Right atrium auricular region (tissue), 2 donors: Measurements from ENCODE around the gene LTK. TPM values are rescaled to one million over a fixed set of nuclear protein-coding genes. Genes with fewer than 3 reads are reported as not detected.

Source experiments
- DNase-seq: peaks from one replicate; pipeline ENCODE4 v3.0.0-alpha.2; 2019; ENCODE audit warnings: low spot score
- H3K27ac ChIP-seq, 2 donors: fragments of 200-600 bp; sonication (generic); 1 replicate in 1 of 2; 2 replicates in 1 of 2; pipeline ENCODE4 v1.5.1; 2016 to 2019
- H3K27me3 ChIP-seq, 2 donors: fragments of 200-600 bp; sonication (generic); one replicate each; pipeline versions ENCODE4 v1.5.1 to v1.6.0; 2017 to 2019
- H3K36me3 ChIP-seq: fragments of 200-600 bp; sonication (generic); one replicate; pipeline ENCODE4 v1.5.1; 2016
- H3K4me1 ChIP-seq, 2 donors: fragments of 200-600 bp; sonication (generic); one replicate each; pipeline versions ENCODE4 v1.5.1 to v1.6.0; 2017 to 2019
- H3K4me3 ChIP-seq, 2 donors: fragments of 200-600 bp; sonication (generic); 1 replicate in 1 of 2; 2 replicates in 1 of 2; pipeline ENCODE4 v1.5.1; 2017 to 2019; ENCODE audit warnings: mild to moderate bottlenecking in 1 of 2, moderate library complexity in 1 of 2
- H3K9me3 ChIP-seq, 2 donors: fragments of 200-600 bp; sonication (generic); one replicate each; pipeline ENCODE4 v1.5.1; 2019
- CTCF ChIP-seq, 2 donors: fragments of 200-600 bp; sonication (generic); IDR thresholded peaks; one replicate each; pipeline ENCODE4 v1.5.1; 2019; ENCODE audit warnings: antibody characterized with exemption in 2 of 2
- total RNA-seq, 2 donors: library from RNA; depleted of rRNA; stranded (reverse); fragments of >200 nt; gene quantifications; one replicate each; pipeline ENCODE4 v1.1.0, GENCODE V29; 2016

Gene LTK
- total RNA-seq, 2 donors from 2014 or later, result 0.98 TPM; not detected in 1

- no peaks in the 10 kb centered on the region for H3K36me3 ChIP-seq
- H3K4me1 ChIP-seq, result peaks cover 0 to 23% of the 10 kb centered on the region in 2 donors
- H3K27ac ChIP-seq, result no peak overlapping the region
- no peaks in the 10 kb centered on the region for H3K9me3 ChIP-seq
- peaks cover 7 to 23% of the 10 kb centered on the region in 2 donors for H3K27me3 ChIP-seq
- TF ChIP-seq CTCF (IDR thresholded peaks at IDR 0.05), result no peak
- DNase-seq, result no peak
- no peak overlapping the region for H3K4me3 ChIP-seq
Observed at GRCh38 chr15:41505776-41506175, 7.9 kb downstream of the LTK start.

GRCh38 chr15:41504751-41505492, 8.7 kb downstream of the LTK start:
- H3K27me3 ChIP-seq, result peaks cover 7 to 23% of the 10 kb centered on the region in 2 donors
- TF ChIP-seq CTCF (IDR thresholded peaks at IDR 0.05), result no peak
- no peak for DNase-seq
- H3K4me3 ChIP-seq, result no peak overlapping the region
- no peak overlapping the region for H3K27ac ChIP-seq
- peaks cover 0 to 23% of the 10 kb centered on the region in 2 donors for H3K4me1 ChIP-seq
- no peaks in the 10 kb centered on the region for H3K9me3 ChIP-seq
- H3K36me3 ChIP-seq, result no peaks in the 10 kb centered on the region

GRCh38 chr15:41503669-41504010, 10.0 kb downstream of the LTK start:
- Histone ChIP-seq H3K9me3 (no peaks in the 10 kb centered on the region), H3K4me3 (no peak overlapping the region), H3K4me1 (peaks cover 0 to 23% of the 10 kb centered on the region in 2 donors), H3K27ac (no peak overlapping the region), H3K36me3 (no peaks in the 10 kb centered on the region), H3K27me3 (peaks cover 7 to 23% of the 10 kb centered on the region in 2 donors)
- TF ChIP-seq CTCF (IDR thresholded peaks at IDR 0.05), result no peak
- no peak for DNase-seq

- TF ChIP-seq CTCF (IDR thresholded peaks at IDR 0.05), result no peak
Observed at GRCh38 chr15:41502795-41503668, 10.6 kb downstream of the LTK start.

GRCh38 chr15:41501931-41502794, 11.5 kb downstream of the LTK start:
- Histone ChIP-seq H3K27me3 (peaks cover 7 to 23% of the 10 kb centered on the region in 2 donors), H3K27ac (no peak overlapping the region), H3K4me3 (peak overlapping the region in 1 of 2 donors; percentile 34), H3K9me3 (no peaks in the 10 kb centered on the region), H3K36me3 (no peaks in the 10 kb centered on the region), H3K4me1 (peaks cover 0 to 23% of the 10 kb centered on the region in 2 donors)
- TF ChIP-seq CTCF (IDR thresholded peaks at IDR 0.05), result no peak
- DNase-seq, result no peak

More at GRCh38 chr15:41502795-41503668, 10.6 kb downstream of the LTK start:
- no peak for DNase-seq
- Histone ChIP-seq H3K36me3 (no peaks in the 10 kb centered on the region), H3K4me1 (peaks cover 0 to 23% of the 10 kb centered on the region in 2 donors), H3K27ac (no peak overlapping the region), H3K4me3 (peak overlapping the region in 1 of 2 donors; percentile 34), H3K27me3 (peaks cover 7 to 23% of the 10 kb centered on the region in 2 donors), H3K9me3 (no peaks in the 10 kb centered on the region)
